ENCODE measurements around the gene ZNF516.

Gene ZNF516

DNA sequence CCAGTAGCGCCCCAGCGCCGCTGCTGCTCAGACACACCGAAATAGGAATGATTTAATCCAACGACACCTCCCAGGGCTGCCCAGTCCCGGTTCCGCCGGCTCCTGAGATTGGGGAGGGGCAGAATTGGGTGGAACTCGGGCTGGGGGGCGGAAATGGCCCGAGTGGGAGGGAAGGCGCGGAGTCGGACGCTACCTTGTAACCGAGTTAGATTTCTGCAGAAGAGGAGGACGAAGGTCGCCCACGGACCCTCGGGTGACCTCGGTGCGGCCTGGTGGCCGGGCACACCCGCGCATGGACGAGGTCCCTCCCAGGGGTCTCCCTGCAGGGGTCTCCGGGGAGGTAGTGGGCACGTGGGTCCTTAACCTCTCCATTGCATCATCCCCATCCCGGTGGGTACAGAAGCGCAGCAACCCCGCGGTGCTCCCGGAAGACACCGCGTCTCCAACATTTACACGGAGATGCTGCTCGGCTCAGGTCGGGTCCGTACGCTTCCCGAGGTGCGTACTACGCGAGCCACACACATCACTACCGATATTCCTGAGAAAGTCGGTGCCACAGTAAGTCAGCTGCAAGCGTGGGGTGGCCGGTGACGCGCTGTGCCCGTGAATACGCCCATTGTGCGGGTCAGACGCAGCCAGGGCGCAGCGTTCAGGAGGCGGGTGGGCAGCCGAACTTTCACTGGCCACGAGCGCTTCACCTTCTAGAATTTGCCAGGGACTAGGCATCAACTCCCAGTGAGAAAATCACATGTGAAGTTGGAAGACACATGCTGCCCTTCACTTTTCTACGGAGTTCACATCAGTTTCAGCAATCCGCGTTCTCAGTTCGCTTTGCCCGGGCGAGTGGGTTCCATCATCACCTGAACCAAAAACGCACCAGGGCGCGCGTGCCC, 3.0 kb downstream of the ZNF516 start (continued):
- TF ChIP-seq, protein P1, sequence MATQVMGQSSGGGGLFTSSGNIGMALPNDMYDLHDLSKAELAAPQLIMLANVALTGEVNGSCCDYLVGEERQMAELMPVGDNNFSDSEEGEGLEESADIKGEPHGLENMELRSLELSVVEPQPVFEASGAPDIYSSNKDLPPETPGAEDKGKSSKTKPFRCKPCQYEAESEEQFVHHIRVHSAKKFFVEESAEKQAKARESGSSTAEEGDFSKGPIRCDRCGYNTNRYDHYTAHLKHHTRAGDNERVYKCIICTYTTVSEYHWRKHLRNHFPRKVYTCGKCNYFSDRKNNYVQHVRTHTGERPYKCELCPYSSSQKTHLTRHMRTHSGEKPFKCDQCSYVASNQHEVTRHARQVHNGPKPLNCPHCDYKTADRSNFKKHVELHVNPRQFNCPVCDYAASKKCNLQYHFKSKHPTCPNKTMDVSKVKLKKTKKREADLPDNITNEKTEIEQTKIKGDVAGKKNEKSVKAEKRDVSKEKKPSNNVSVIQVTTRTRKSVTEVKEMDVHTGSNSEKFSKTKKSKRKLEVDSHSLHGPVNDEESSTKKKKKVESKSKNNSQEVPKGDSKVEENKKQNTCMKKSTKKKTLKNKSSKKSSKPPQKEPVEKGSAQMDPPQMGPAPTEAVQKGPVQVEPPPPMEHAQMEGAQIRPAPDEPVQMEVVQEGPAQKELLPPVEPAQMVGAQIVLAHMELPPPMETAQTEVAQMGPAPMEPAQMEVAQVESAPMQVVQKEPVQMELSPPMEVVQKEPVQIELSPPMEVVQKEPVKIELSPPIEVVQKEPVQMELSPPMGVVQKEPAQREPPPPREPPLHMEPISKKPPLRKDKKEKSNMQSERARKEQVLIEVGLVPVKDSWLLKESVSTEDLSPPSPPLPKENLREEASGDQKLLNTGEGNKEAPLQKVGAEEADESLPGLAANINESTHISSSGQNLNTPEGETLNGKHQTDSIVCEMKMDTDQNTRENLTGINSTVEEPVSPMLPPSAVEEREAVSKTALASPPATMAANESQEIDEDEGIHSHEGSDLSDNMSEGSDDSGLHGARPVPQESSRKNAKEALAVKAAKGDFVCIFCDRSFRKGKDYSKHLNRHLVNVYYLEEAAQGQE (tag by site-specific recombination; IDR thresholded peaks at IDR 0.05) = no peak
- no peak for TF ChIP-seq ZNF23 (tag by site-specific recombination; IDR thresholded peaks at IDR 0.05; ENCODE audit: borderline replicate concordance)
- TF ChIP-seq ZNF600 (tag by site-specific recombination; IDR thresholded peaks at IDR 0.05) = peak; percentile 53; the same call in 1 of the 2 replicates
- TF ChIP-seq ZNF548 (tag by site-specific recombination; IDR thresholded peaks at IDR 0.05) = no peak
- TF ChIP-seq KLF16 (tag by site-specific recombination; IDR thresholded peaks at IDR 0.05) = peak; percentile 86
- TF ChIP-seq ZNF416 (tag by site-specific recombination; IDR thresholded peaks at IDR 0.05) = no peak
- TF ChIP-seq ZNF350 (tag by site-specific recombination; IDR thresholded peaks at IDR 0.05) = no peak
- no peak for TF ChIP-seq ZNF837 (tag by site-specific recombination; IDR thresholded peaks at IDR 0.05)
- TF ChIP-seq ZFP69B (tag by site-specific recombination; IDR thresholded peaks at IDR 0.05) = no peak
- TF ChIP-seq, protein P2, sequence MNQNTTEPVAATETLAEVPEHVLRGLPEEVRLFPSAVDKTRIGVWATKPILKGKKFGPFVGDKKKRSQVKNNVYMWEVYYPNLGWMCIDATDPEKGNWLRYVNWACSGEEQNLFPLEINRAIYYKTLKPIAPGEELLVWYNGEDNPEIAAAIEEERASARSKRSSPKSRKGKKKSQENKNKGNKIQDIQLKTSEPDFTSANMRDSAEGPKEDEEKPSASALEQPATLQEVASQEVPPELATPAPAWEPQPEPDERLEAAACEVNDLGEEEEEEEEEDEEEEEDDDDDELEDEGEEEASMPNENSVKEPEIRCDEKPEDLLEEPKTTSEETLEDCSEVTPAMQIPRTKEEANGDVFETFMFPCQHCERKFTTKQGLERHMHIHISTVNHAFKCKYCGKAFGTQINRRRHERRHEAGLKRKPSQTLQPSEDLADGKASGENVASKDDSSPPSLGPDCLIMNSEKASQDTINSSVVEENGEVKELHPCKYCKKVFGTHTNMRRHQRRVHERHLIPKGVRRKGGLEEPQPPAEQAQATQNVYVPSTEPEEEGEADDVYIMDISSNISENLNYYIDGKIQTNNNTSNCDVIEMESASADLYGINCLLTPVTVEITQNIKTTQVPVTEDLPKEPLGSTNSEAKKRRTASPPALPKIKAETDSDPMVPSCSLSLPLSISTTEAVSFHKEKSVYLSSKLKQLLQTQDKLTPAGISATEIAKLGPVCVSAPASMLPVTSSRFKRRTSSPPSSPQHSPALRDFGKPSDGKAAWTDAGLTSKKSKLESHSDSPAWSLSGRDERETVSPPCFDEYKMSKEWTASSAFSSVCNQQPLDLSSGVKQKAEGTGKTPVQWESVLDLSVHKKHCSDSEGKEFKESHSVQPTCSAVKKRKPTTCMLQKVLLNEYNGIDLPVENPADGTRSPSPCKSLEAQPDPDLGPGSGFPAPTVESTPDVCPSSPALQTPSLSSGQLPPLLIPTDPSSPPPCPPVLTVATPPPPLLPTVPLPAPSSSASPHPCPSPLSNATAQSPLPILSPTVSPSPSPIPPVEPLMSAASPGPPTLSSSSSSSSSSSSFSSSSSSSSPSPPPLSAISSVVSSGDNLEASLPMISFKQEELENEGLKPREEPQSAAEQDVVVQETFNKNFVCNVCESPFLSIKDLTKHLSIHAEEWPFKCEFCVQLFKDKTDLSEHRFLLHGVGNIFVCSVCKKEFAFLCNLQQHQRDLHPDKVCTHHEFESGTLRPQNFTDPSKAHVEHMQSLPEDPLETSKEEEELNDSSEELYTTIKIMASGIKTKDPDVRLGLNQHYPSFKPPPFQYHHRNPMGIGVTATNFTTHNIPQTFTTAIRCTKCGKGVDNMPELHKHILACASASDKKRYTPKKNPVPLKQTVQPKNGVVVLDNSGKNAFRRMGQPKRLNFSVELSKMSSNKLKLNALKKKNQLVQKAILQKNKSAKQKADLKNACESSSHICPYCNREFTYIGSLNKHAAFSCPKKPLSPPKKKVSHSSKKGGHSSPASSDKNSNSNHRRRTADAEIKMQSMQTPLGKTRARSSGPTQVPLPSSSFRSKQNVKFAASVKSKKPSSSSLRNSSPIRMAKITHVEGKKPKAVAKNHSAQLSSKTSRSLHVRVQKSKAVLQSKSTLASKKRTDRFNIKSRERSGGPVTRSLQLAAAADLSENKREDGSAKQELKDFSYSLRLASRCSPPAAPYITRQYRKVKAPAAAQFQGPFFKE (tag by site-specific recombination; IDR thresholded peaks at IDR 0.05; ENCODE audit: borderline replicate concordance) = no peak
- TF ChIP-seq ZNF335 (tag by site-specific recombination; conservative IDR thresholded peaks at IDR 0.05) = peak; percentile 93
- peak; percentile 71 for TF ChIP-seq KLF1 (tag by site-specific recombination; IDR thresholded peaks at IDR 0.05)
- no peak for TF ChIP-seq ZNF791 (tag by site-specific recombination; IDR thresholded peaks at IDR 0.05)
- peak; percentile 45; the same call in 1 of the 2 replicates for TF ChIP-seq ZNF501 (tag by site-specific recombination; IDR thresholded peaks at IDR 0.05)
- TF ChIP-seq ZNF391 (tag by site-specific recombination; IDR thresholded peaks at IDR 0.05; ENCODE audit: borderline replicate concordance, low read depth) = no peak
- TF ChIP-seq ZNF16 (tag by site-specific recombination; IDR thresholded peaks at IDR 0.05; ENCODE audit: low read depth) = no peak
- TF ChIP-seq, protein P3, sequence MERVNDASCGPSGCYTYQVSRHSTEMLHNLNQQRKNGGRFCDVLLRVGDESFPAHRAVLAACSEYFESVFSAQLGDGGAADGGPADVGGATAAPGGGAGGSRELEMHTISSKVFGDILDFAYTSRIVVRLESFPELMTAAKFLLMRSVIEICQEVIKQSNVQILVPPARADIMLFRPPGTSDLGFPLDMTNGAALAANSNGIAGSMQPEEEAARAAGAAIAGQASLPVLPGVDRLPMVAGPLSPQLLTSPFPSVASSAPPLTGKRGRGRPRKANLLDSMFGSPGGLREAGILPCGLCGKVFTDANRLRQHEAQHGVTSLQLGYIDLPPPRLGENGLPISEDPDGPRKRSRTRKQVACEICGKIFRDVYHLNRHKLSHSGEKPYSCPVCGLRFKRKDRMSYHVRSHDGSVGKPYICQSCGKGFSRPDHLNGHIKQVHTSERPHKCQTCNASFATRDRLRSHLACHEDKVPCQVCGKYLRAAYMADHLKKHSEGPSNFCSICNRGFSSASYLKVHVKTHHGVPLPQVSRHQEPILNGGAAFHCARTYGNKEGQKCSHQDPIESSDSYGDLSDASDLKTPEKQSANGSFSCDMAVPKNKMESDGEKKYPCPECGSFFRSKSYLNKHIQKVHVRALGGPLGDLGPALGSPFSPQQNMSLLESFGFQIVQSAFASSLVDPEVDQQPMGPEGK (tag by site-specific recombination; IDR thresholded peaks at IDR 0.05) = peak; percentile 88
- peak; percentile 97 for TF ChIP-seq ZXDB (tag by site-specific recombination; IDR thresholded peaks at IDR 0.05)
- no peak for TF ChIP-seq ZNF184 (tag by site-specific recombination; IDR thresholded peaks at IDR 0.05)
- TF ChIP-seq ZNF169 (tag by site-specific recombination; IDR thresholded peaks at IDR 0.05) = no peak
- peak; percentile 46 for TF ChIP-seq KLF8 (tag by site-specific recombination; IDR thresholded peaks at IDR 0.05)
- no peak for TF ChIP-seq ZNF433 (tag by site-specific recombination; IDR thresholded peaks at IDR 0.05; ENCODE audit: low read depth)
- no peak for TF ChIP-seq ZNF221 (tag by site-specific recombination; IDR thresholded peaks at IDR 0.05; ENCODE audit: borderline replicate concordance)
- no peak for TF ChIP-seq ZNF677 (tag by site-specific recombination; IDR thresholded peaks at IDR 0.05)
- TF ChIP-seq ZNF19 (tag by site-specific recombination; IDR thresholded peaks at IDR 0.05; ENCODE audit: low read depth) = no peak
- TF ChIP-seq, protein P4, sequence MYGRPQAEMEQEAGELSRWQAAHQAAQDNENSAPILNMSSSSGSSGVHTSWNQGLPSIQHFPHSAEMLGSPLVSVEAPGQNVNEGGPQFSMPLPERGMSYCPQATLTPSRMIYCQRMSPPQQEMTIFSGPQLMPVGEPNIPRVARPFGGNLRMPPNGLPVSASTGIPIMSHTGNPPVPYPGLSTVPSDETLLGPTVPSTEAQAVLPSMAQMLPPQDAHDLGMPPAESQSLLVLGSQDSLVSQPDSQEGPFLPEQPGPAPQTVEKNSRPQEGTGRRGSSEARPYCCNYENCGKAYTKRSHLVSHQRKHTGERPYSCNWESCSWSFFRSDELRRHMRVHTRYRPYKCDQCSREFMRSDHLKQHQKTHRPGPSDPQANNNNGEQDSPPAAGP (tag by site-specific recombination; IDR thresholded peaks at IDR 0.05) = 0 out of 2 replicates have a peak, but pooled peaks have one; percentile 56
- no peak for TF ChIP-seq ZBTB1 (tag by site-specific recombination; IDR thresholded peaks at IDR 0.05)
- TF ChIP-seq ZNF324 (tag by site-specific recombination; IDR thresholded peaks at IDR 0.05) = 0 out of 2 replicates have a peak, but pooled peaks have one; percentile 28

Data from HEK293 (cell line).